Upper lobe of right lung (tissue), 1 donor: ENCODE measurements around the gene SMIM32. TPM values are rescaled to one million over a fixed set of nuclear protein-coding genes. Genes with fewer than 3 reads are reported as not detected.

ENCODE experiments used
- ATAC-seq: fragments of 200-7000 bp; cut with Tn5 transposase; one replicate; pipeline ENCODE4 v1.9.1; 2020; ENCODE audit warnings: mild to moderate bottlenecking, moderate library complexity
- DNase-seq: peaks from one replicate; pipeline ENCODE4 v3.0.0-alpha.2; 2020
- H3K27ac ChIP-seq: fragments of 200-600 bp; one replicate; pipeline ENCODE4 v1.8.0; 2022
- H3K27me3 ChIP-seq: fragments of 200-600 bp; one replicate; pipeline ENCODE4 v1.8.0; 2022; ENCODE audit warnings: mild to moderate bottlenecking
- H3K36me3 ChIP-seq: fragments of 200-600 bp; one replicate; pipeline ENCODE4 v1.8.0; 2022
- H3K4me1 ChIP-seq: fragments of 200-600 bp; one replicate; pipeline ENCODE4 v1.8.0; 2022
- H3K4me3 ChIP-seq: fragments of 200-600 bp; one replicate; pipeline ENCODE4 v1.8.0; 2022; ENCODE audit warnings: mild to moderate bottlenecking
- H3K9me3 ChIP-seq: fragments of 200-600 bp; one replicate; pipeline ENCODE4 v1.8.0; 2022
- intact Hi-C: fragments of 100-400 bp; cut with DNase I; formaldehyde crosslinking; loops from one replicate; pipeline ENCODE4 v1.11.0; 2022
- total RNA-seq: library from RNA; stranded (reverse); fragmentation: NEBNext Ultra II Directional; extraction: Animal tissue kit (Norgen Biotek cat#: 25700); gene quantifications from one replicate; pipeline ENCODE4 v1.2.1, GENCODE V29; 2021
- TF ChIP-seq, protein P1 (sequence below): fragments of 200-600 bp; IDR thresholded peaks from one replicate; pipeline ENCODE4 v1.8.0; 2022; ENCODE audit warnings: antibody characterized with exemption
- donor health status: DM: no; HTN: yes; CAD: no; lungs with severe emphysema.

SMIM32 gene
- total RNA-seq, 1 donor from 2014 or later, result not detected

GRCh38 chr5:136235321-136235720 is 42.4 kb upstream of the SMIM32 start:
- DNase-seq, result no peak
- H3K27me3 ChIP-seq, result no peaks in the 10 kb centered on the region
- no peak overlapping the region for H3K4me3 ChIP-seq
- no peak for ATAC-seq
- no peaks in the 10 kb centered on the region for H3K4me1 ChIP-seq
- intact Hi-C loops, result no loop called here
- H3K36me3 ChIP-seq, result no peaks in the 10 kb centered on the region
- H3K27ac ChIP-seq, result no peak overlapping the region
- TF ChIP-seq, protein P1, sequence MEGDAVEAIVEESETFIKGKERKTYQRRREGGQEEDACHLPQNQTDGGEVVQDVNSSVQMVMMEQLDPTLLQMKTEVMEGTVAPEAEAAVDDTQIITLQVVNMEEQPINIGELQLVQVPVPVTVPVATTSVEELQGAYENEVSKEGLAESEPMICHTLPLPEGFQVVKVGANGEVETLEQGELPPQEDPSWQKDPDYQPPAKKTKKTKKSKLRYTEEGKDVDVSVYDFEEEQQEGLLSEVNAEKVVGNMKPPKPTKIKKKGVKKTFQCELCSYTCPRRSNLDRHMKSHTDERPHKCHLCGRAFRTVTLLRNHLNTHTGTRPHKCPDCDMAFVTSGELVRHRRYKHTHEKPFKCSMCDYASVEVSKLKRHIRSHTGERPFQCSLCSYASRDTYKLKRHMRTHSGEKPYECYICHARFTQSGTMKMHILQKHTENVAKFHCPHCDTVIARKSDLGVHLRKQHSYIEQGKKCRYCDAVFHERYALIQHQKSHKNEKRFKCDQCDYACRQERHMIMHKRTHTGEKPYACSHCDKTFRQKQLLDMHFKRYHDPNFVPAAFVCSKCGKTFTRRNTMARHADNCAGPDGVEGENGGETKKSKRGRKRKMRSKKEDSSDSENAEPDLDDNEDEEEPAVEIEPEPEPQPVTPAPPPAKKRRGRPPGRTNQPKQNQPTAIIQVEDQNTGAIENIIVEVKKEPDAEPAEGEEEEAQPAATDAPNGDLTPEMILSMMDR, result no peak
- H3K9me3 ChIP-seq, result no peaks in the 10 kb centered on the region

GRCh38 chr5:136232316-136232715 is 39.4 kb upstream of the SMIM32 start:
- DNase-seq (no peak), ATAC-seq (no peak)
- intact Hi-C loops, result no loop called here
- no peaks in the 10 kb centered on the region for H3K4me1 ChIP-seq
- TF ChIP-seq, protein P1, result no peak
- no peaks in the 10 kb centered on the region for H3K9me3 ChIP-seq
- peaks cover 5% of the 10 kb centered on the region for H3K27me3 ChIP-seq
- H3K36me3 ChIP-seq, result no peaks in the 10 kb centered on the region
- no peak overlapping the region for H3K27ac ChIP-seq
- no peak overlapping the region for H3K4me3 ChIP-seq

- no peak for DNase-seq
- no peaks in the 10 kb centered on the region for H3K4me1 ChIP-seq
- intact Hi-C loops, result no loop called here
Measured at GRCh38 chr5:136230176-136230575, 37.2 kb upstream of the SMIM32 start.

GRCh38 chr5:136228136-136228757 is 35.3 kb upstream of the SMIM32 start:
- no peak for DNase-seq
- Histone ChIP-seq H3K4me3 (no peak overlapping the region), H3K4me1 (no peaks in the 10 kb centered on the region), H3K27me3 (peaks cover 18% of the 10 kb centered on the region), H3K27ac (no peak overlapping the region), H3K9me3 (no peaks in the 10 kb centered on the region), H3K36me3 (no peaks in the 10 kb centered on the region)
- TF ChIP-seq, protein P1, result no peak
- ATAC-seq, result no peak
- intact Hi-C loops, result no loop called here

More at GRCh38 chr5:136230176-136230575, 37.2 kb upstream of the SMIM32 start:
- H3K9me3 ChIP-seq, result no peaks in the 10 kb centered on the region
- H3K27ac ChIP-seq, result no peak overlapping the region
- H3K4me3 ChIP-seq, result no peak overlapping the region
- H3K27me3 ChIP-seq, result peaks cover 8% of the 10 kb centered on the region
- ATAC-seq, result no peak
- TF ChIP-seq, protein P1, result no peak
- H3K36me3 ChIP-seq, result no peaks in the 10 kb centered on the region

- DNase-seq (no peak), ATAC-seq (no peak)
- TF ChIP-seq, protein P1, result no peak
Measured at GRCh38 chr5:136226401-136226800, 33.4 kb upstream of the SMIM32 start.

GRCh38 chr5:136225796-136226195 is 32.8 kb upstream of the SMIM32 start:
- ATAC-seq (no peak), DNase-seq (no peak)
- H3K36me3 ChIP-seq, result no peaks in the 10 kb centered on the region
- H3K27me3 ChIP-seq, result peaks cover 18% of the 10 kb centered on the region
- TF ChIP-seq, protein P1, result no peak
- H3K4me3 ChIP-seq, result no peak overlapping the region
- no peaks in the 10 kb centered on the region for H3K4me1 ChIP-seq
- no peak overlapping the region for H3K27ac ChIP-seq
- H3K9me3 ChIP-seq, result no peaks in the 10 kb centered on the region
- intact Hi-C loops, result no loop called here

More at GRCh38 chr5:136226401-136226800, 33.4 kb upstream of the SMIM32 start:
- intact Hi-C loops, result no loop called here
- Histone ChIP-seq H3K36me3 (no peaks in the 10 kb centered on the region), H3K4me3 (no peak overlapping the region), H3K4me1 (no peaks in the 10 kb centered on the region), H3K27me3 (peaks cover 18% of the 10 kb centered on the region), H3K27ac (no peak overlapping the region), H3K9me3 (no peaks in the 10 kb centered on the region)
